Measurements from ENCODE around the gene GLIPR2.

- TF ChIP-seq MAZ (IDR thresholded peaks at IDR 0.05; ENCODE audit: borderline replicate concordance, low read depth, low read length): no peak
- TF ChIP-seq CTCF (conservative IDR thresholded peaks at IDR 0.05; ENCODE audit: low read depth, low read length): no peak
- TF ChIP-seq POLR2A (IDR thresholded peaks at IDR 0.05; ENCODE audit: low read depth, low read length): no peak
- no peak for TF ChIP-seq MXI1 (IDR thresholded peaks at IDR 0.05; ENCODE audit: borderline replicate concordance, low read depth, low read length)
- no peak for TF ChIP-seq CEBPB (IDR thresholded peaks at IDR 0.05; ENCODE audit: low read depth, low read length)
- no peak for TF ChIP-seq FOS (IDR thresholded peaks at IDR 0.05; ENCODE audit: low read depth, low read length)
- TF ChIP-seq CHD1 (IDR thresholded peaks at IDR 0.05; ENCODE audit: low read depth, low read length): no peak
These were observed 71.0 kb downstream of the GLIPR2 start for GRCh38 chr9:36207546-36208012.
